Measurements from ENCODE around the gene SMAGP. TPM values are rescaled to one million over a fixed set of nuclear protein-coding genes. Genes with fewer than 3 reads are reported as not detected.
"Not testable (repeated sequence)": the region's sequence is repeated elsewhere in the genome, so short reads cannot be mapped to it uniquely, and the experiment has no call there.

The SMAGP gene
- total and polyA plus RNA-seq, 9 donors: 5.2 to 36.5 (median 9.4) TPM

DNA sequence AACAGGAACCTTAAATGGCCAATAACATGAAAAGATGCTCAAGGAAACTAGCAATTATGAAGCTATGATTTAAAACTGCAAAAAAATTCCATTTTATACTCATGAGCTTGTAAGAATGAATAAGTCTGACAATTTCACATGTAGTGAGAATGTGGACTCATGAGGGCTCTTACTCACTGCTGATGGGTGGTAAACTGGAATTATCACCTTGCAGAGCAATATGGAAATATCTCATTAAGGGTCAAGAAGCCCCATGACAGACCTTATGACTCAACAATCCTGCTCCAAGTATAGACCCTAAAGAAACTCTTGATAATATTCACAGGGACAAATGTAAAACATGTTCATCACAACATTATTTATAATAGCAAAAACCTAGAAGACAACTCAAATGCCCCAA is 23.5 kb upstream of the SMAGP start:
- intact Hi-C loops (cut with DNase I): no loop called here
- TF ChIP-seq EP300 (IDR thresholded peaks at IDR 0.05) (no peak), POLR2A (IDR thresholded peaks at IDR 0.05) (no peak)
- TF ChIP-seq, protein P1, sequence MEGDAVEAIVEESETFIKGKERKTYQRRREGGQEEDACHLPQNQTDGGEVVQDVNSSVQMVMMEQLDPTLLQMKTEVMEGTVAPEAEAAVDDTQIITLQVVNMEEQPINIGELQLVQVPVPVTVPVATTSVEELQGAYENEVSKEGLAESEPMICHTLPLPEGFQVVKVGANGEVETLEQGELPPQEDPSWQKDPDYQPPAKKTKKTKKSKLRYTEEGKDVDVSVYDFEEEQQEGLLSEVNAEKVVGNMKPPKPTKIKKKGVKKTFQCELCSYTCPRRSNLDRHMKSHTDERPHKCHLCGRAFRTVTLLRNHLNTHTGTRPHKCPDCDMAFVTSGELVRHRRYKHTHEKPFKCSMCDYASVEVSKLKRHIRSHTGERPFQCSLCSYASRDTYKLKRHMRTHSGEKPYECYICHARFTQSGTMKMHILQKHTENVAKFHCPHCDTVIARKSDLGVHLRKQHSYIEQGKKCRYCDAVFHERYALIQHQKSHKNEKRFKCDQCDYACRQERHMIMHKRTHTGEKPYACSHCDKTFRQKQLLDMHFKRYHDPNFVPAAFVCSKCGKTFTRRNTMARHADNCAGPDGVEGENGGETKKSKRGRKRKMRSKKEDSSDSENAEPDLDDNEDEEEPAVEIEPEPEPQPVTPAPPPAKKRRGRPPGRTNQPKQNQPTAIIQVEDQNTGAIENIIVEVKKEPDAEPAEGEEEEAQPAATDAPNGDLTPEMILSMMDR (IDR thresholded peaks at IDR 0.05): no peak
- Histone ChIP-seq H3K9me3 (no peaks in the 10 kb centered on the region), H3K4me3 (no peak overlapping the region), H3K36me3 (no peaks in the 10 kb centered on the region), H3K27me3 (no peaks in the 10 kb centered on the region), H3K4me1 (ENCODE audit: insufficient read depth) (no peaks in the 10 kb centered on the region), H3K27ac (no peak overlapping the region)
- no peak for DNase-seq

DNA sequence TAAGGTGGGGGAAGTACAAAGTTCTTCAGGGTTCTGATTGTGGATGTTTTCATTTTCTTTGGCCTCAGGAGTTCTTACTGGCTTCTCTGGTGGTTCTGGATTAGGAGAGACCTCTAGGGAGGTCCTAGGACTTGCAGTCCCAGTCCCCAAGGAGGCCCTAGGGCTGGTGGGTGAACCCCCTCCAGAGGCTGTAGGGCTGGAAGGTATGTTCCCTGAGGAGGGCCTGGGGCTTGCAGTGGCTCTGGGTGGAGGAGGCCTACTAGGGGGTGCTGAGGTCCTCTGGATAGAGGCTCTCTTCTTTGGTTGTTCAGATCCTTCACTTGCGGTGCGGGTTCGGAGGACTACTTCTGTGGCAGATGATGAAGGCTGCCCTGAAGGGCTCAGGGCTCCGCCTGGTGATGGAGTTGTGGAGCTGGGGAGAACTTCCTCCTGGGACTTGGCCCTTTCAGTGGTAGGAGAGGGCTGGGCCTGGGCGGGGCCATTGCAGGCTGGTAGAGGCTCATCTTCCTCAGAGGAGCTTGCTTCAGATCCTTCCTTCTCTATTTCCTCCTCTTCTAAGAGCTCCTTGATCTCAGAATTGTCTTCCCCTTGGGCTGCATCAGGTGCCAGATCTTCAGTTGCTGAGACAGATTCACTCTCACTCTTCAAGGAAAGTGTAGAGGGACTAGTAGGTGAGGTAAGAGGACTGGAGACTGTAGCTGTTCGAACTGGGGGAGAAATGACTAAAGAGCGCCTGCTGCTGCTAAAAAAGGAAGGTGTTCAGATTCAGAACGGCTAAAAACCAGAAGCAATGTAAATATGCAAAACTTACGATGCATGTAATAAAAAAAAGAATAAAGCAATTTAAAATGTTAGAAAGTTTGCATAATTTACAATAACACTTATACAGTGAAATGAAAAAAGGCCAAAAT is 21.6 kb upstream of the SMAGP start:
- DNase-seq; intact Hi-C loops (cut with DNase I): not testable (repeated sequence)
- WGBS, 3 donors: 84 to 86% (median 86%) methylated on average over 9 of the region's 9 CpGs

DNA sequence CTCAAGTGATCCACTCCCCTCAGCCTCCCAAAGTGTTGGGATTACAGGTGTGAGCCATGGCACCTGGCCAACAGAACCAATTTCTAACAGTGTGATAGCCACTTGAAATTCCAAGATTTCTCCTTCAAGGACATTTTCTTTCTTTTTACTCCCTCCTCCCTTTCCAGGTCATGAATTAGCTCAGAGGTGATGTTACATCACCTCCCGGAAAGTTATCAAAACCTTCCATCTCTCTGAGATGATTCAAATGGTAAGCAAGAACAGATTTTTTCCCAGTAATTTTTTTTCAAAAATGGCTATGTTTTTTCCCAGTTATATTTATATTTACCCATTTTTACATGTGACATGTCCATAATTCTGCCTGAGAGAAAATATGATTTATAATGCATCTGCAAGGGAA is 15.6 kb upstream of the SMAGP start:
- Histone ChIP-seq H3K27me3 (no peaks in the 10 kb centered on the region), H3K4me1 (ENCODE audit: insufficient read depth) (no peaks in the 10 kb centered on the region), H3K36me3 (no peaks in the 10 kb centered on the region), H3K27ac (no peak overlapping the region), H3K4me3 (no peak overlapping the region), H3K9me3 (no peaks in the 10 kb centered on the region)
- intact Hi-C loops (cut with DNase I): no loop called here
- 43 to 62% (median 48%) methylated on average over 1 of the region's 1 CpG for WGBS, 3 donors
- no peak for TF ChIP-seq POLR2A (IDR thresholded peaks at IDR 0.05)
- TF ChIP-seq, protein P1 (IDR thresholded peaks at IDR 0.05): no peak
- TF ChIP-seq EP300 (IDR thresholded peaks at IDR 0.05): no peak
- DNase-seq: no peak

More for the DNA sequence above, 21.6 kb upstream of the SMAGP start:
- not testable (repeated sequence) for H3K9me3 ChIP-seq; H3K36me3 ChIP-seq; H3K27me3 ChIP-seq; H3K4me1 ChIP-seq (ENCODE audit: insufficient read depth); H3K27ac ChIP-seq; H3K4me3 ChIP-seq

DNA sequence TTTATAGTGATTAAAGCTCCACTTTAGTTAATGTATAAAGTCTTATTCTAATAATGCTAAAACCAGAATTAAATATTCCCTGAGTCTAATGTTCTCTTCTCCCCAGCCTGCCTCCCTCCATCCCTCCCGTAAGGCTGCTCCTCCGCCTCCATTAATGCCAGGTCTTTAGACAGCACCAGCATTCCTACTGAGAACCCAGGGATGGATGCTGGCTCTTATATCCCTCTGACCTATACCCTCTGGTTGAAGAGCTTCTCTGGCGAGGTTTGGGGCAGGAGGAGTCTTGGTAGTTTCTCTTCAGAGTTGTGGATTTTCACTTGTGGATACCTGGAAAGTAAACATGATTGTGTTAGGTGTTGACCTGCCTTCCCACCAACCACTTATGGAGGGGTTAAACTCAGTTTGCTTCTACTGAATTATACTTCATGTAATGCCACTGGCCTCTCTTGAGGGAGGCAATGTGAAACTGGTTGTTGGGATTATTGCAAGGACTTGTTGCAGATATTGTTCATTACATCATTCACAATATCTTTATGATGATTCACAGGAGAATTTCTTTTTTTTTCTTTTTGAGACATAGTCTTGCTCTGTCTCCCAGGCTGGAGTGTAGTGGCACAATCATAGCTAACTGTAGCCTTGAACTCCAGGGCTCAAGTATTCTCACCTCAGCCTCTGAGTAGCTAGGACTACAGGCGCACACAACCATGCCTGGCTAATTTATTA is 11.1 kb upstream of the SMAGP start:
- Histone ChIP-seq H3K4me3 (no peak overlapping the region), H3K27ac (no peak overlapping the region), H3K4me1 (ENCODE audit: insufficient read depth) (no peaks in the 10 kb centered on the region), H3K36me3 (no peaks in the 10 kb centered on the region), H3K27me3 (no peaks in the 10 kb centered on the region), H3K9me3 (no peaks in the 10 kb centered on the region)
- TF ChIP-seq POLR2A (IDR thresholded peaks at IDR 0.05): no peak
- TF ChIP-seq EP300 (IDR thresholded peaks at IDR 0.05): no peak
- TF ChIP-seq, protein P1 (IDR thresholded peaks at IDR 0.05): no peak
- WGBS, 3 donors: 75 to 85% (median 85%) methylated on average over 4 of the region's 4 CpGs
- DNase-seq: no peak
- intact Hi-C loops (cut with DNase I): no loop called here

DNA sequence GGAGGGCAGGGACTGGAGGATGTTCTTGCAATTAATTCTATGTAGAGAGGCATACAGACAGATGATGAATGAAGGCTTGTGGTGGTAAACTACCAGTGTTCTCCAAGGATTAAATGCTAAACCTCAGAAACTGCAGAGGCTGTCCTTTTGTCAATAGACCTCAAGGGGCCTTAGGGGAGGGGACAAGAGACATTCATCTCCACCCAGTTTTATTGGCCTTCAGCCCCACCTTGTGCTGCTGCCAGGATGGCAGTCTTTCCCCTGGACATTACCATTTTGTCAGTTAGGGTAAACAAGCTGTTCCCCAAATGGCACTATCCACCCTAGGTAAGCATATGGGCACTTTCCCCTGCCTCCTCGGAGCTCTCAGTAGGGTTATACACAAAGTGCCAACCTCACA is 4.9 kb upstream of the SMAGP start:
- Histone ChIP-seq H3K36me3 (no peaks in the 10 kb centered on the region), H3K4me1 (ENCODE audit: insufficient read depth) (peaks cover 1% of the 10 kb centered on the region), H3K27ac (no peak overlapping the region), H3K4me3 (no peak overlapping the region), H3K27me3 (no peaks in the 10 kb centered on the region), H3K9me3 (no peaks in the 10 kb centered on the region)
- no peak for DNase-seq
- 59 to 74% (median 62%) methylated on average over 1 of the region's 1 CpG for WGBS, 3 donors
- no peak for TF ChIP-seq EP300 (IDR thresholded peaks at IDR 0.05)
- TF ChIP-seq, protein P1 (IDR thresholded peaks at IDR 0.05): no peak
- intact Hi-C loops (cut with DNase I): no loop called here

DNA sequence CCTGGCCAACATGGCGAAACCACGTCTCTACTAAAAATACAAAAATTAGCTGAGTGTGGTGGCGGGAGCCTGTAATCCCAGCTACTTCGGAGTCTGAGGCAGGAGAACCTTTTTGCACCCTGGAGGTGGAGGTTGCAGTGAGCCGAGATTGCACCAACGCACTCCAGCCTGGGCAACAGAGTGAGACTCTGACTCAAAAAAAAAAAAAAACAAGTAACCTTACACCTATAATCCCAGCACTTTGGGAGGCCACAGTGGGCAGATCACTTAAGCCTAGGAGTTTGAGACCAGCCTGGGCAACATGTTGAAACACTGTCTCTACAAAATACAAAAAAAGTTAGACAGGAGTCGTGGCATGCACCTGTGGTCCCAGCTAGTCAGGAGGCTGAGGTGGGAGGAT is 2.6 kb upstream of the SMAGP start:
- H3K27ac ChIP-seq; intact Hi-C loops (cut with DNase I): not testable (repeated sequence)

More for the DNA sequence above, 2.6 kb upstream of the SMAGP start:
- H3K27me3 ChIP-seq; H3K9me3 ChIP-seq; H3K36me3 ChIP-seq; DNase-seq; H3K4me3 ChIP-seq; H3K4me1 ChIP-seq (ENCODE audit: insufficient read depth): not testable (repeated sequence)
- WGBS, 3 donors: 89 to 92% (median 92%) methylated on average over 7 of the region's 7 CpGs

All from ovary (tissue), 9 donors.